Measurements from ENCODE around the gene CACNB4.
"Not testable (repeated sequence)": the region's sequence is repeated elsewhere in the genome, so short reads cannot be mapped to it uniquely, and the experiment has no call there.

CACNB4 gene

GRCh38 chr2:151795646-151796240, 303.1 kb downstream of the CACNB4 start:
- Histone ChIP-seq H3K4me1 (ENCODE audit: control insufficient read depth in 1 of 2, insufficient read depth in 2 of 2, low read length in 2 of 2) (no peaks in the 10 kb centered on the region), H3K27me3 (ENCODE audit: insufficient read depth, low read length) (no peaks in the 10 kb centered on the region), H3K9me3 (ENCODE audit: insufficient read depth, low read depth, low read length) (no peaks in the 10 kb centered on the region)

GRCh38 chr2:151794422-151794821, 304.4 kb downstream of the CACNB4 start:
- H3K4me1 ChIP-seq (ENCODE audit: control insufficient read depth in 1 of 2, insufficient read depth in 2 of 2, low read length in 2 of 2); H3K4me3 ChIP-seq (ENCODE audit: low read depth, low read length): not testable (repeated sequence)
- no CpG with 5 or more reads among the region's 6 CpGs for WGBS (ENCODE audit: extremely low coverage, insufficient coverage, insufficient read length)

More at GRCh38 chr2:151795646-151796240, 303.1 kb downstream of the CACNB4 start:
- Histone ChIP-seq H2BK5ac (ENCODE audit: low read depth, low read length, poor library complexity) (no peak overlapping the region), H3K4ac (ENCODE audit: low read depth, low read length) (no peak overlapping the region), H3K18ac (ENCODE audit: low read length) (no peak overlapping the region), H3K36me3 (ENCODE audit: control insufficient read depth in 1 of 2, insufficient read depth in 2 of 2, low read length in 2 of 2) (peaks cover 4% of the 10 kb centered on the region in 2 experiments), H3K79me1 (ENCODE audit: low read length) (no peaks in the 10 kb centered on the region), H2BK12ac (ENCODE audit: low read length) (no peak overlapping the region), H3K4me2 (ENCODE audit: low read length) (no peak overlapping the region), H4K8ac (ENCODE audit: low read depth, low read length) (no peak overlapping the region), H3K23ac (ENCODE audit: low read length) (peak overlapping the region; percentile 89), H3K14ac (ENCODE audit: low read length) (no peak overlapping the region), H3K79me2 (ENCODE audit: control insufficient read depth, insufficient read depth, low read length, poor library complexity) (no peaks in the 10 kb centered on the region), H3K27ac (ENCODE audit: low read depth, low read length) (no peak overlapping the region), H2AK5ac (ENCODE audit: low read length) (no peak overlapping the region), H4K12ac (ENCODE audit: low read depth, low read length) (no peak overlapping the region), H3K4me3 (ENCODE audit: low read depth, low read length) (no peak overlapping the region), H2BK120ac (ENCODE audit: insufficient read depth, low read length, poor library complexity) (no peak overlapping the region), H2AFZ (ENCODE audit: insufficient read depth, low read length, poor library complexity) (no peak overlapping the region), H4K91ac (ENCODE audit: low read depth, low read length) (no peak overlapping the region), H3K9ac (ENCODE audit: low read length) (no peak overlapping the region)
- peak in 1 of 2 donors; percentile 35 for DNase-seq
- WGBS (ENCODE audit: extremely low coverage, insufficient coverage, insufficient read length): no CpG with 5 or more reads among the region's 4 CpGs

GRCh38 chr2:151793123-151793522, 305.7 kb downstream of the CACNB4 start:
- Histone ChIP-seq H3K4me2 (ENCODE audit: low read length) (no peak overlapping the region), H3K4me1 (ENCODE audit: control insufficient read depth in 1 of 2, insufficient read depth in 2 of 2, low read length in 2 of 2) (no peaks in the 10 kb centered on the region), H3K23ac (ENCODE audit: low read length) (no peak overlapping the region), H4K12ac (ENCODE audit: low read depth, low read length) (no peak overlapping the region), H3K36me3 (ENCODE audit: control insufficient read depth in 1 of 2, insufficient read depth in 2 of 2, low read length in 2 of 2) (peaks cover 4 to 9% of the 10 kb centered on the region in 2 experiments), H3K27me3 (ENCODE audit: insufficient read depth, low read length) (no peaks in the 10 kb centered on the region), H3K4ac (ENCODE audit: low read depth, low read length) (no peak overlapping the region), H3K4me3 (ENCODE audit: low read depth, low read length) (no peak overlapping the region), H2AK5ac (ENCODE audit: low read length) (no peak overlapping the region), H4K8ac (ENCODE audit: low read depth, low read length) (no peak overlapping the region), H2BK5ac (ENCODE audit: low read depth, low read length, poor library complexity) (no peak overlapping the region), H4K91ac (ENCODE audit: low read depth, low read length) (no peak overlapping the region), H3K14ac (ENCODE audit: low read length) (no peak overlapping the region), H3K18ac (ENCODE audit: low read length) (no peak overlapping the region), H2BK120ac (ENCODE audit: insufficient read depth, low read length, poor library complexity) (no peak overlapping the region), H2BK12ac (ENCODE audit: low read length) (no peak overlapping the region), H3K79me1 (ENCODE audit: low read length) (no peaks in the 10 kb centered on the region), H2AFZ (ENCODE audit: insufficient read depth, low read length, poor library complexity) (no peak overlapping the region), H3K9ac (ENCODE audit: low read length) (no peak overlapping the region), H3K27ac (ENCODE audit: low read depth, low read length) (no peak overlapping the region), H3K9me3 (ENCODE audit: insufficient read depth, low read depth, low read length) (no peaks in the 10 kb centered on the region), H3K79me2 (ENCODE audit: control insufficient read depth, insufficient read depth, low read length, poor library complexity) (no peaks in the 10 kb centered on the region)
- WGBS (ENCODE audit: extremely low coverage, insufficient coverage, insufficient read length): no CpG with 5 or more reads among the region's 3 CpGs
- no peak for DNase-seq

More at GRCh38 chr2:151794422-151794821, 304.4 kb downstream of the CACNB4 start:
- peak; percentile 15 to 50 for DNase-seq
- H2BK120ac ChIP-seq (ENCODE audit: insufficient read depth, low read length, poor library complexity); H2AK5ac ChIP-seq (ENCODE audit: low read length); H3K27me3 ChIP-seq (ENCODE audit: insufficient read depth, low read length); H3K9ac ChIP-seq (ENCODE audit: low read length); H4K91ac ChIP-seq (ENCODE audit: low read depth, low read length); H2AFZ ChIP-seq (ENCODE audit: insufficient read depth, low read length, poor library complexity); H3K23ac ChIP-seq (ENCODE audit: low read length); H3K9me3 ChIP-seq (ENCODE audit: insufficient read depth, low read depth, low read length); H3K79me1 ChIP-seq (ENCODE audit: low read length); H2BK12ac ChIP-seq (ENCODE audit: low read length); H3K14ac ChIP-seq (ENCODE audit: low read length); H2BK5ac ChIP-seq (ENCODE audit: low read depth, low read length, poor library complexity); H3K4ac ChIP-seq (ENCODE audit: low read depth, low read length); H4K8ac ChIP-seq (ENCODE audit: low read depth, low read length); H3K27ac ChIP-seq (ENCODE audit: low read depth, low read length); H3K79me2 ChIP-seq (ENCODE audit: control insufficient read depth, insufficient read depth, low read length, poor library complexity); H3K4me2 ChIP-seq (ENCODE audit: low read length); H4K12ac ChIP-seq (ENCODE audit: low read depth, low read length); H3K18ac ChIP-seq (ENCODE audit: low read length); H3K36me3 ChIP-seq (ENCODE audit: control insufficient read depth in 1 of 2, insufficient read depth in 2 of 2, low read length in 2 of 2): not testable (repeated sequence)

GRCh38 chr2:151792589-151792988, 306.3 kb downstream of the CACNB4 start:
- no CpG with 5 or more reads among the region's 4 CpGs for WGBS (ENCODE audit: extremely low coverage, insufficient coverage, insufficient read length)
- H2BK120ac ChIP-seq (ENCODE audit: insufficient read depth, low read length, poor library complexity): no peak overlapping the region

More at GRCh38 chr2:151792589-151792988, 306.3 kb downstream of the CACNB4 start:
- H3K18ac ChIP-seq (ENCODE audit: low read length): no peak overlapping the region
- H3K4ac ChIP-seq (ENCODE audit: low read depth, low read length): no peak overlapping the region
- H3K4me3 ChIP-seq (ENCODE audit: low read depth, low read length): no peak overlapping the region
- H2AK5ac ChIP-seq (ENCODE audit: low read length): no peak overlapping the region
- no peak for DNase-seq
- no peak overlapping the region for H3K4me2 ChIP-seq (ENCODE audit: low read length)
- no peak overlapping the region for H2BK5ac ChIP-seq (ENCODE audit: low read depth, low read length, poor library complexity)
- no peak overlapping the region for H4K8ac ChIP-seq (ENCODE audit: low read depth, low read length)
- H4K12ac ChIP-seq (ENCODE audit: low read depth, low read length): no peak overlapping the region
- H3K79me1 ChIP-seq (ENCODE audit: low read length): no peaks in the 10 kb centered on the region
- H3K36me3 ChIP-seq (ENCODE audit: control insufficient read depth in 1 of 2, insufficient read depth in 2 of 2, low read length in 2 of 2): peaks cover 7 to 11% of the 10 kb centered on the region in 2 experiments
- no peak overlapping the region for H3K23ac ChIP-seq (ENCODE audit: low read length)
- no peak overlapping the region for H3K14ac ChIP-seq (ENCODE audit: low read length)
- no peaks in the 10 kb centered on the region for H3K4me1 ChIP-seq (ENCODE audit: control insufficient read depth in 1 of 2, insufficient read depth in 2 of 2, low read length in 2 of 2)
- H4K91ac ChIP-seq (ENCODE audit: low read depth, low read length): no peak overlapping the region
- H3K9me3 ChIP-seq (ENCODE audit: insufficient read depth, low read depth, low read length): no peaks in the 10 kb centered on the region
- H3K79me2 ChIP-seq (ENCODE audit: control insufficient read depth, insufficient read depth, low read length, poor library complexity): no peaks in the 10 kb centered on the region
- H2AFZ ChIP-seq (ENCODE audit: insufficient read depth, low read length, poor library complexity): no peak overlapping the region
- H3K27ac ChIP-seq (ENCODE audit: low read depth, low read length): no peak overlapping the region
- H2BK12ac ChIP-seq (ENCODE audit: low read length): no peak overlapping the region
- H3K27me3 ChIP-seq (ENCODE audit: insufficient read depth, low read length): no peaks in the 10 kb centered on the region
- H3K9ac ChIP-seq (ENCODE audit: low read length): no peak overlapping the region
